Measurements from ENCODE around the gene ASIC1.

DNA sequence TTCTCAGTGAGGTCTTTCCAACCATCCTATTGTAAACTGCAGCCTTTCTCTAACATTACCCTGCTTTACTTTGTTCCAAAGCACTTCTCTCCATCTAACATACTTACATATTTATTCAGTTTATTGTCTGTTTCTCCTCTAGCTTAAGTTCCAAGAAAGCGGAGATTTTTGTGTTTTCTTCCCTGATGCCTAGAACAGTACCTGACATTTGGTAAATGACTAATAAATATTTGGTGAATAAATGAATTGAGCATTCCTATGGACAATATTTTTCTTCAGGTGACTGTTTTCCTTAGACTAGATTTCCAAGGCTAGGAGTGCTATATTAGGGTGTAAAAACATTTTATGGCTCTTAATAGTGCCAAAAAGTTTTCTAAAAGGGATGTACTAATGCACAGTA lies 34.5 kb upstream of the ASIC1 start:
- TF ChIP-seq, protein P1, sequence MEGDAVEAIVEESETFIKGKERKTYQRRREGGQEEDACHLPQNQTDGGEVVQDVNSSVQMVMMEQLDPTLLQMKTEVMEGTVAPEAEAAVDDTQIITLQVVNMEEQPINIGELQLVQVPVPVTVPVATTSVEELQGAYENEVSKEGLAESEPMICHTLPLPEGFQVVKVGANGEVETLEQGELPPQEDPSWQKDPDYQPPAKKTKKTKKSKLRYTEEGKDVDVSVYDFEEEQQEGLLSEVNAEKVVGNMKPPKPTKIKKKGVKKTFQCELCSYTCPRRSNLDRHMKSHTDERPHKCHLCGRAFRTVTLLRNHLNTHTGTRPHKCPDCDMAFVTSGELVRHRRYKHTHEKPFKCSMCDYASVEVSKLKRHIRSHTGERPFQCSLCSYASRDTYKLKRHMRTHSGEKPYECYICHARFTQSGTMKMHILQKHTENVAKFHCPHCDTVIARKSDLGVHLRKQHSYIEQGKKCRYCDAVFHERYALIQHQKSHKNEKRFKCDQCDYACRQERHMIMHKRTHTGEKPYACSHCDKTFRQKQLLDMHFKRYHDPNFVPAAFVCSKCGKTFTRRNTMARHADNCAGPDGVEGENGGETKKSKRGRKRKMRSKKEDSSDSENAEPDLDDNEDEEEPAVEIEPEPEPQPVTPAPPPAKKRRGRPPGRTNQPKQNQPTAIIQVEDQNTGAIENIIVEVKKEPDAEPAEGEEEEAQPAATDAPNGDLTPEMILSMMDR (IDR thresholded peaks at IDR 0.05), result no peak
- TF ChIP-seq POLR2A (IDR thresholded peaks at IDR 0.05) (no peak), EP300 (IDR thresholded peaks at IDR 0.05) (no peak), POLR2AphosphoS5 (IDR thresholded peaks at IDR 0.05) (no peak)
